ENCODE data around the gene KRTAP10-4. TPM values are rescaled to one million over a fixed set of nuclear protein-coding genes. Genes with fewer than 3 reads are reported as not detected.

KRTAP10-4 gene
- total and polyA plus RNA-seq, 12 donors, result not detected

GRCh38 chr21:44537930-44538911 lies 35.3 kb upstream of the KRTAP10-4 start:
- Histone ChIP-seq H3K4me1 (replicated peaks in 1 of 2) (no peaks in the 10 kb centered on the region), H3K27me3 (no peaks in the 10 kb centered on the region), H3K36me3 (replicated peaks in 1 of 2) (no peaks in the 10 kb centered on the region), H3K9me3 (replicated peaks in 1 of 3) (no peaks in the 10 kb centered on the region), H3K4me3 (no peak overlapping the region), H3K27ac (no peak overlapping the region)
- 87 to 91% (median 90%) methylated on average over 18 to 33 of the region's 33 CpGs for WGBS, 4 donors
- intact Hi-C loops (cut with DNase I), result no loop called here
- DNase-seq, result peak in 1 of 7 donors; percentile 31
- TF ChIP-seq, protein P1, sequence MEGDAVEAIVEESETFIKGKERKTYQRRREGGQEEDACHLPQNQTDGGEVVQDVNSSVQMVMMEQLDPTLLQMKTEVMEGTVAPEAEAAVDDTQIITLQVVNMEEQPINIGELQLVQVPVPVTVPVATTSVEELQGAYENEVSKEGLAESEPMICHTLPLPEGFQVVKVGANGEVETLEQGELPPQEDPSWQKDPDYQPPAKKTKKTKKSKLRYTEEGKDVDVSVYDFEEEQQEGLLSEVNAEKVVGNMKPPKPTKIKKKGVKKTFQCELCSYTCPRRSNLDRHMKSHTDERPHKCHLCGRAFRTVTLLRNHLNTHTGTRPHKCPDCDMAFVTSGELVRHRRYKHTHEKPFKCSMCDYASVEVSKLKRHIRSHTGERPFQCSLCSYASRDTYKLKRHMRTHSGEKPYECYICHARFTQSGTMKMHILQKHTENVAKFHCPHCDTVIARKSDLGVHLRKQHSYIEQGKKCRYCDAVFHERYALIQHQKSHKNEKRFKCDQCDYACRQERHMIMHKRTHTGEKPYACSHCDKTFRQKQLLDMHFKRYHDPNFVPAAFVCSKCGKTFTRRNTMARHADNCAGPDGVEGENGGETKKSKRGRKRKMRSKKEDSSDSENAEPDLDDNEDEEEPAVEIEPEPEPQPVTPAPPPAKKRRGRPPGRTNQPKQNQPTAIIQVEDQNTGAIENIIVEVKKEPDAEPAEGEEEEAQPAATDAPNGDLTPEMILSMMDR (IDR thresholded peaks at IDR 0.05), result no peak
- TF ChIP-seq POLR2A (IDR thresholded peaks at IDR 0.05), result no peak

- no peaks in the 10 kb centered on the region for H3K4me1 ChIP-seq (replicated peaks in 1 of 2)
- DNase-seq, result no peak
- intact Hi-C loops (cut with DNase I), result no loop called here
Measured at GRCh38 chr21:44539046-44539445, 34.5 kb upstream of the KRTAP10-4 start.

GRCh38 chr21:44539991-44540666 lies 33.4 kb upstream of the KRTAP10-4 start, which contains the start of gene KRTAP10-1:
TSS of gene KRTAP10-1 (minus strand) at chr21:44540195. CDS start at chr21:44540150, 45 bp downstream.
- intact Hi-C loops (cut with DNase I), result no loop called here
- Histone ChIP-seq H3K27ac (no peak within 1 kb of the TSS), H3K4me3 (no peak within 1 kb of the TSS), H3K9me3 (replicated peaks in 1 of 3) (no peaks in the 10 kb centered on the region), H3K36me3 (replicated peaks in 1 of 2) (no peaks in the 10 kb centered on the region), H3K4me1 (replicated peaks in 1 of 2) (no peaks in the 10 kb centered on the region), H3K27me3 (no peaks in the 10 kb centered on the region)
- 59 to 68% (median 67%) methylated on average over 5 to 21 of the region's 21 CpGs for WGBS, 4 donors
- peak in 1 of 7 donors; percentile 18 for DNase-seq
- TF ChIP-seq, protein P1 (IDR thresholded peaks at IDR 0.05), result no peak
- TF ChIP-seq POLR2A (IDR thresholded peaks at IDR 0.05), result no peak

More at GRCh38 chr21:44539046-44539445, 34.5 kb upstream of the KRTAP10-4 start:
- Histone ChIP-seq H3K4me3 (no peak overlapping the region), H3K27me3 (no peaks in the 10 kb centered on the region), H3K36me3 (replicated peaks in 1 of 2) (no peaks in the 10 kb centered on the region), H3K27ac (no peak overlapping the region), H3K9me3 (replicated peaks in 1 of 3) (no peaks in the 10 kb centered on the region)
- TF ChIP-seq, protein P1 (IDR thresholded peaks at IDR 0.05), result no peak
- no peak for TF ChIP-seq POLR2A (IDR thresholded peaks at IDR 0.05)
- 53 to 79% (median 75%) methylated on average over 12 to 14 of the region's 14 CpGs for WGBS, 4 donors

- H3K4me1 ChIP-seq (replicated peaks in 1 of 2), result no peaks in the 10 kb centered on the region
- peak in 1 of 7 donors; percentile 15 for DNase-seq
- no peak overlapping the region for H3K4me3 ChIP-seq
- TF ChIP-seq POLR2A (IDR thresholded peaks at IDR 0.05), result no peak
- TF ChIP-seq, protein P1 (IDR thresholded peaks at IDR 0.05), result no peak
- H3K9me3 ChIP-seq (replicated peaks in 1 of 3), result no peaks in the 10 kb centered on the region
- no peaks in the 10 kb centered on the region for H3K27me3 ChIP-seq
- intact Hi-C loops (cut with DNase I), result no loop called here
- no peaks in the 10 kb centered on the region for H3K36me3 ChIP-seq (replicated peaks in 1 of 2)
- no peak overlapping the region for H3K27ac ChIP-seq
- 72 to 80% (median 73%) methylated on average over 11 of the region's 11 CpGs for WGBS, 4 donors
Measured at GRCh38 chr21:44540741-44541288, 32.7 kb upstream of the KRTAP10-4 start.
